Measurements from ENCODE around the gene MAEA.

MAEA gene

GRCh38 chr4:1305781-1306455, 16.2 kb downstream of the MAEA start:
- H3K4me3 ChIP-seq (ENCODE audit: low read depth, low read length), result no peak overlapping the region
- no peak for TF ChIP-seq CTCF (IDR thresholded peaks at IDR 0.05; ENCODE audit: borderline replicate concordance, insufficient read depth, low read depth, low read length)

GRCh38 chr4:1307951-1308735, 18.5 kb downstream of the MAEA start:
- TF ChIP-seq CTCF (IDR thresholded peaks at IDR 0.05; ENCODE audit: borderline replicate concordance, insufficient read depth, low read depth, low read length), result no peak
- H3K4me3 ChIP-seq (ENCODE audit: low read depth, low read length), result no peak overlapping the region

- H3K4me3 ChIP-seq (ENCODE audit: low read depth, low read length), result no peak overlapping the region
- TF ChIP-seq CTCF (IDR thresholded peaks at IDR 0.05; ENCODE audit: borderline replicate concordance, insufficient read depth, low read depth, low read length), result no peak
These were observed 19.7 kb downstream of the MAEA start for GRCh38 chr4:1309261-1310010.

GRCh38 chr4:1310031-1310795, 20.5 kb downstream of the MAEA start:
- H3K4me3 ChIP-seq (ENCODE audit: low read depth, low read length), result no peak overlapping the region
- TF ChIP-seq CTCF (IDR thresholded peaks at IDR 0.05; ENCODE audit: borderline replicate concordance, insufficient read depth, low read depth, low read length), result no peak

- TF ChIP-seq CTCF (IDR thresholded peaks at IDR 0.05; ENCODE audit: borderline replicate concordance, insufficient read depth, low read depth, low read length), result no peak
- H3K4me3 ChIP-seq (ENCODE audit: low read depth, low read length), result no peak overlapping the region
These were observed 21.3 kb downstream of the MAEA start for GRCh38 chr4:1310796-1311631.
